ENCODE results near the gene TRAF3IP1. TPM values are rescaled to one million over a fixed set of nuclear protein-coding genes. Genes with fewer than 3 reads are reported as not detected.
A peak's percentile ranks its signal among the peaks of the same experiment; 100 is the strongest.

TRAF3IP1 gene
- polyA plus RNA-seq, 3 donors, result 1.2 to 1.5 (median 1.5) TPM

DNA sequence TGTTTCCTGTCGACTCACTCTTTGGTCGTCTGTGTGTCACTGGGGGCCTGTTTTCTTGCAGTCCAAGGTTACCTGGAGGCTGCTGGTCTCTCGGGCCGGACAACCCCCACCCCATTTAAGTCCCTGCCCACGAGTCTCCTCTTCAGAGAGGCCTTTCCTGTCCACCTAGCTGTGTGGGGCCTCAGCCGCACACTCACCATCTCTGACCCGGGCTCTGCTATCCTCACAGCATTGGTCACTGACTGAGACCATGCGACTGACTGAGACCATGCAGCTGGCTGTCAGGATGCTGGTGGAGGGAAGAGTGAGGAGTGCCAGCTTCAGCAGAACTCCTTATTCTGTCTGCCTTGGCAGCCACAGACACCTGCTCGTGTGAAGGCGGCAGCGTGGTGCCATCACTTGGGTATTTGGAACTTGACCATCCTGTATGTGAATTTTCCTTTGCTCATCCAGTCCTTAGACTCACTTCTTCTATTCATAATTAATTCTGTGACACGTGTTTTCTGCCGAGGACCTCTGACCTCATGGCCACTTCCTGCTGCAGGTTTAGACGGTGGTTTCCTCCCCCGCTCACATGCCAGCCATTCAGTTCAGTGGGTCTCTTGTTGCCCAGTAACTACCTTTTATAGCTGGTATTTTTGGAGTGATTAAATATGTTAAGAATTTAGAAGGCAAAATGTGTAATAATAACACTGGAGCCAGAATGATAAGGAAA lies 58.9 kb downstream of the TRAF3IP1 start:
- 52% methylated on average over 9 of the region's 15 CpGs for WGBS (ENCODE audit: insufficient coverage)
- H3K4me1 ChIP-seq (ENCODE audit: control insufficient read depth in 1 of 2, insufficient read depth in 2 of 2, low read length in 2 of 2), result peaks cover 79 to 87% of the 10 kb centered on the region in 2 donors
- H3K9me3 Mint-ChIP-seq, result peaks cover 2 to 15% (median 5%) of the 10 kb centered on the region in 7 donors
- H3K4me1 Mint-ChIP-seq, result peaks cover 95% of the 10 kb centered on the region
- no peaks in the 10 kb centered on the region for H4K20me1 ChIP-seq (ENCODE audit: insufficient read depth, low read length)
- H3K79me2 ChIP-seq (ENCODE audit: insufficient read depth, low read length), result no peaks in the 10 kb centered on the region
- H3K27ac Mint-ChIP-seq, result peak overlapping the region; percentile 52 to 97 (median 82)
- peak; percentile 60 to 82 (median 71) for DNase-seq
- TF ChIP-seq, protein P1, sequence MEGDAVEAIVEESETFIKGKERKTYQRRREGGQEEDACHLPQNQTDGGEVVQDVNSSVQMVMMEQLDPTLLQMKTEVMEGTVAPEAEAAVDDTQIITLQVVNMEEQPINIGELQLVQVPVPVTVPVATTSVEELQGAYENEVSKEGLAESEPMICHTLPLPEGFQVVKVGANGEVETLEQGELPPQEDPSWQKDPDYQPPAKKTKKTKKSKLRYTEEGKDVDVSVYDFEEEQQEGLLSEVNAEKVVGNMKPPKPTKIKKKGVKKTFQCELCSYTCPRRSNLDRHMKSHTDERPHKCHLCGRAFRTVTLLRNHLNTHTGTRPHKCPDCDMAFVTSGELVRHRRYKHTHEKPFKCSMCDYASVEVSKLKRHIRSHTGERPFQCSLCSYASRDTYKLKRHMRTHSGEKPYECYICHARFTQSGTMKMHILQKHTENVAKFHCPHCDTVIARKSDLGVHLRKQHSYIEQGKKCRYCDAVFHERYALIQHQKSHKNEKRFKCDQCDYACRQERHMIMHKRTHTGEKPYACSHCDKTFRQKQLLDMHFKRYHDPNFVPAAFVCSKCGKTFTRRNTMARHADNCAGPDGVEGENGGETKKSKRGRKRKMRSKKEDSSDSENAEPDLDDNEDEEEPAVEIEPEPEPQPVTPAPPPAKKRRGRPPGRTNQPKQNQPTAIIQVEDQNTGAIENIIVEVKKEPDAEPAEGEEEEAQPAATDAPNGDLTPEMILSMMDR (IDR thresholded peaks at IDR 0.05), result no peak
- H3K27ac ChIP-seq (ENCODE audit: low read depth in 1 of 2, low read length in 2 of 2), result peak overlapping the region; percentile 13 to 54
- peaks cover 0 to 4% (median 0%) of the 10 kb centered on the region in 3 donors for H3K27me3 Mint-ChIP-seq (ENCODE audit: low read depth in 3 of 3)
- H3K4me2 ChIP-seq (replicated peaks; ENCODE audit: extremely low read depth, low read length, poor library complexity, severe bottlenecking), result peak overlapping the region; percentile 13
- intact Hi-C loops (cut with micrococcal nuclease), result loop anchor here in 1 of 2 donors (5.0 kb wide), 1 partner anchor 48 kb away; the partner anchor contains the start of gene ASB1
- H3K4me3 Mint-ChIP-seq, result peak overlapping the region in 1 of 2 donors; percentile 48
- H3K9me3 ChIP-seq (replicated peaks in 1 of 2; ENCODE audit: control insufficient read depth in 1 of 2, insufficient read depth in 1 of 2, low read length in 2 of 2), result no peaks in the 10 kb centered on the region
- H2AFZ ChIP-seq (ENCODE audit: insufficient read depth, low read depth, low read length, poor library complexity, severe bottlenecking), result no peak overlapping the region
- no peak overlapping the region for H3K9ac ChIP-seq (ENCODE audit: insufficient read depth, low read length, poor library complexity, severe bottlenecking)
- H3K27me3 ChIP-seq (ENCODE audit: control insufficient read depth in 2 of 2, insufficient read depth in 2 of 2, low read length in 2 of 2), result no peaks in the 10 kb centered on the region
- no peaks in the 10 kb centered on the region for H3K36me3 Mint-ChIP-seq
- H3K36me3 ChIP-seq (replicated peaks in 1 of 2; ENCODE audit: control insufficient read depth in 1 of 2, insufficient read depth in 2 of 2, low read length in 2 of 2), result no peaks in the 10 kb centered on the region
- H3K4me3 ChIP-seq (replicated peaks in 1 of 3; ENCODE audit: low read depth in 2 of 3, low read length in 3 of 3), result peak overlapping the region in 1 of 3 experiments; percentile 32

DNA sequence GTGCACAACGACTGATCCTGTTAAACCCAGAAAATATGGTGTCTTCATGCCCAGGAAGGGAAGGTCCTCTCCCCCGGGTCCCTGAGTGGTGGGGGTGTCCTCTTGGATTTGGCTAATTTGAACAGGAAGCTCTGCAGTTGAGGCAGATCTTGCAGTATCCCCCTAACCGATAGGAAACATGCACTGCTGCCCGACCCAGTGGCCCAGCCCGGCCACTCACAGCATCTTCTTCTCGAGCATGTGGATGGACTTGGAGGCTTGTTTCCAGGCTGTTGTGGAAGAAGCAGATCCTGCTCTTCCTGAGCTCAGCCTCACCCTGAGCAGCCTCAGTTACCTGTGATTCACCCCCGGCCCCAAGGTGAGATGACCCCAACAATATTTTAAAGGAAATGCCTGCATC lies 60.0 kb downstream of the TRAF3IP1 start:
- peak overlapping the region; percentile 25 for H2AFZ ChIP-seq (ENCODE audit: insufficient read depth, low read depth, low read length, poor library complexity, severe bottlenecking)
- H3K27ac ChIP-seq (ENCODE audit: low read depth in 1 of 2, low read length in 2 of 2), result peak overlapping the region; percentile 24 to 27
- H3K27me3 ChIP-seq (ENCODE audit: control insufficient read depth in 2 of 2, insufficient read depth in 2 of 2, low read length in 2 of 2), result no peaks in the 10 kb centered on the region
- H3K4me1 Mint-ChIP-seq, result peaks cover 93% of the 10 kb centered on the region
- WGBS (ENCODE audit: insufficient coverage), result 80% methylated on average over 1 of the region's 7 CpGs
- TF ChIP-seq, protein P1 (IDR thresholded peaks at IDR 0.05), result no peak
- H3K79me2 ChIP-seq (ENCODE audit: insufficient read depth, low read length), result no peaks in the 10 kb centered on the region
- H3K4me1 ChIP-seq (ENCODE audit: control insufficient read depth in 1 of 2, insufficient read depth in 2 of 2, low read length in 2 of 2), result peaks cover 85 to 98% of the 10 kb centered on the region in 2 donors
- H3K4me3 Mint-ChIP-seq, result no peak overlapping the region
- DNase-seq, result no peak
- no peak overlapping the region for H3K4me2 ChIP-seq (replicated peaks; ENCODE audit: extremely low read depth, low read length, poor library complexity, severe bottlenecking)
- H4K20me1 ChIP-seq (ENCODE audit: insufficient read depth, low read length), result no peaks in the 10 kb centered on the region
- no peaks in the 10 kb centered on the region for H3K36me3 Mint-ChIP-seq
- no peaks in the 10 kb centered on the region for H3K9me3 ChIP-seq (replicated peaks in 1 of 2; ENCODE audit: control insufficient read depth in 1 of 2, insufficient read depth in 1 of 2, low read length in 2 of 2)
- intact Hi-C loops (cut with micrococcal nuclease), result no loop called here
- H3K9me3 Mint-ChIP-seq, result peaks cover 2 to 15% (median 5%) of the 10 kb centered on the region in 7 donors
- H3K27me3 Mint-ChIP-seq (ENCODE audit: low read depth in 3 of 3), result peaks cover 0 to under 1% (median 0%) of the 10 kb centered on the region in 3 donors
- H3K4me3 ChIP-seq (replicated peaks in 1 of 3; ENCODE audit: low read depth in 2 of 3, low read length in 3 of 3), result peak overlapping the region in 1 of 3 experiments; percentile 32
- peak overlapping the region; percentile 55 to 97 (median 83) for H3K27ac Mint-ChIP-seq
- no peaks in the 10 kb centered on the region for H3K36me3 ChIP-seq (replicated peaks in 1 of 2; ENCODE audit: control insufficient read depth in 1 of 2, insufficient read depth in 2 of 2, low read length in 2 of 2)
- H3K9ac ChIP-seq (ENCODE audit: insufficient read depth, low read length, poor library complexity, severe bottlenecking), result no peak overlapping the region

Measured in CD14-positive monocyte (primary cell).